Astrocyte (in vitro differentiated cells and primary cell): ENCODE measurements around the gene ZNF701. TPM values are rescaled to one million over a fixed set of nuclear protein-coding genes. Genes with fewer than 3 reads are reported as not detected.
"Not testable (repeated sequence)": the region's sequence is repeated elsewhere in the genome, so short reads cannot be mapped to it uniquely, and the experiment has no call there.

ENCODE experiments used
- DNase-seq: peaks from one replicate; pipeline ENCODE4 v3.0.0-alpha.2; 2010; ENCODE audit warnings: low read depth
- FAIRE-seq: peaks from 2 replicates; lab custom pipeline; 2011; peaks lifted over from hg19 to GRCh38; lab: Jason Lieb, UNC
- H2AFZ ChIP-seq: 2 replicates; pipeline ENCODE4 v1.6.0; 2012; ENCODE audit warnings: low read depth, low read length, inconsistent platforms
- H3K27ac ChIP-seq: 2 replicates; pipeline ENCODE4 v1.5.1; 2011; ENCODE audit warnings: low read depth, low read length, inconsistent platforms
- H3K27me3 ChIP-seq: 2 replicates; pipeline ENCODE4 v1.6.0; 2011; ENCODE audit warnings: low read length, inconsistent platforms; ENCODE audit not compliant: insufficient read depth
- H3K36me3 ChIP-seq: 2 replicates; pipeline ENCODE4 v1.5.1; 2011; ENCODE audit warnings: low read length, inconsistent platforms; ENCODE audit not compliant: insufficient read depth
- H3K4me1 ChIP-seq: 2 replicates; pipeline ENCODE4 v1.5.1; 2011; ENCODE audit warnings: low read length, inconsistent platforms; ENCODE audit not compliant: insufficient read depth
- H3K4me2 ChIP-seq: 2 replicates; pipeline ENCODE4 v1.6.0; 2012; ENCODE audit warnings: low read length, inconsistent platforms
- H3K4me3 ChIP-seq: 2 replicates; pipeline ENCODE4 v1.5.1; 2011; ENCODE audit warnings: low read depth, mild to moderate bottlenecking, low read length, inconsistent platforms; ENCODE audit not compliant: insufficient read depth
- H3K79me2 ChIP-seq: 2 replicates; pipeline ENCODE4 v1.6.0; 2012; ENCODE audit warnings: mild to moderate bottlenecking, low read length, inconsistent platforms; ENCODE audit not compliant: insufficient read depth
- H3K9ac ChIP-seq: 2 replicates; pipeline ENCODE4 v1.6.0; 2012; ENCODE audit warnings: mild to moderate bottlenecking, low read length, inconsistent platforms
- H3K9me3 ChIP-seq: 2 replicates; pipeline ENCODE4 v1.5.1; 2012; ENCODE audit warnings: low read depth, mild to moderate bottlenecking, low read length, inconsistent platforms; ENCODE audit not compliant: insufficient read depth
- H4K20me1 ChIP-seq: 2 replicates; pipeline ENCODE4 v1.6.0; 2012; ENCODE audit warnings: low read length, inconsistent platforms; ENCODE audit not compliant: insufficient read depth
- H3K27ac Mint-ChIP-seq: one replicate; pipeline ENCODE4 v1.8.0; 2021; ENCODE audit warnings: mild to moderate bottlenecking, mixed read lengths; ENCODE audit not compliant: unreplicated experiment
- H3K27me3 Mint-ChIP-seq: one replicate; pipeline ENCODE4 v1.8.0; 2021; ENCODE audit warnings: low read depth, mixed read lengths; ENCODE audit not compliant: unreplicated experiment
- H3K36me3 Mint-ChIP-seq: one replicate; pipeline ENCODE4 v1.8.0; 2021; ENCODE audit warnings: low read depth, mixed read lengths; ENCODE audit not compliant: unreplicated experiment
- H3K4me1 Mint-ChIP-seq: one replicate; pipeline ENCODE4 v1.8.0; 2021; ENCODE audit warnings: low read depth, mixed read lengths; ENCODE audit not compliant: unreplicated experiment
- H3K4me3 Mint-ChIP-seq: one replicate; pipeline ENCODE4 v1.8.0; 2021; ENCODE audit warnings: mild to moderate bottlenecking, moderate library complexity, mixed read lengths; ENCODE audit not compliant: unreplicated experiment
- H3K9me3 Mint-ChIP-seq: one replicate; pipeline ENCODE4 v1.8.0; 2021; ENCODE audit warnings: mild to moderate bottlenecking, mixed read lengths; ENCODE audit not compliant: unreplicated experiment
- EZH2 ChIP-seq: IDR thresholded peaks from 2 replicates; pipeline ENCODE4 v1.6.1; 2012; ENCODE audit warnings: mild to moderate bottlenecking, low read length, inconsistent platforms; ENCODE audit not compliant: insufficient read depth
- total RNA-seq: library from RNA; stranded (reverse); gene quantifications from 2 replicates; pipeline ENCODE4 v1.2.1, GENCODE V29; 2021
- TF ChIP-seq, protein P1 (sequence below): IDR thresholded peaks from 2 replicates; pipeline ENCODE4 v1.5.1; 2011; ENCODE audit warnings: low read depth, mild to moderate bottlenecking, inconsistent platforms, low read length, moderate library complexity; ENCODE audit not compliant: insufficient read depth

ZNF701 gene
- total RNA-seq, 1 donor from 2014 or later = 15.6 TPM

DNA sequence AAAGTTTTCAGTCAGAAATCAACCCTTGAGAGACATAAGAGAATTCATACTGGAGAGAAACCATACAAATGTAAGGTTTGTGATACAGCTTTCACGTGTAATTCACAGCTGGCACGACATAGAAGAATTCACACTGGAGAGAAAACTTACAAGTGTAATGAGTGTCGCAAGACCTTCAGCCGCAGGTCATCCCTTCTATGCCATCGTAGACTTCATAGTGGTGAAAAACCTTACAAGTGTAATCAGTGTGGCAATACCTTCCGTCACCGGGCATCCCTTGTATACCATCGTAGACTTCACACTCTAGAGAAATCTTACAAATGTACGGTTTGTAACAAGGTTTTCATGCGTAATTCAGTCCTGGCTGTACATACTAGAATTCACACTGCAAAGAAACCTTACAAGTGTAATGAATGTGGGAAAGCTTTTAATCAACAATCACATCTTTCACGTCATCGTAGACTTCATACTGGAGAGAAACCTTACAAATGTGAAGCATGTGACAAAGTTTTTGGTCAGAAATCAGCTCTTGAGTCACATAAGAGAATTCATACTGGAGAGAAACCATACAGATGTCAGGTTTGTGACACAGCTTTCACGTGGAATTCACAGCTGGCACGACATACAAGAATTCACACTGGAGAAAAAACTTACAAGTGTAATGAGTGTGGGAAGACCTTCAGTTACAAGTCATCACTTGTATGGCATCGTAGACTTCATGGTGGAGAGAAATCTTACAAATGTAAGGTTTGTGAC is 15.7 kb upstream of the ZNF701 start:
- no peaks in the 10 kb centered on the region for H3K27me3 Mint-ChIP-seq
- Histone ChIP-seq H3K27ac (no peak overlapping the region), H3K4me3 (no peak overlapping the region), H3K9ac (no peak overlapping the region), H3K36me3 (peaks cover 24% of the 10 kb centered on the region), H3K79me2 (no peaks in the 10 kb centered on the region), H3K4me1 (no peaks in the 10 kb centered on the region), H3K27me3 (no peaks in the 10 kb centered on the region), H2AFZ (no peak overlapping the region), H3K9me3 (peaks cover 51% of the 10 kb centered on the region), H4K20me1 (no peaks in the 10 kb centered on the region), H3K4me2 (no peak overlapping the region)
- DNase-seq (no peak), FAIRE-seq (no peak)
- no peak overlapping the region for H3K27ac Mint-ChIP-seq
- TF ChIP-seq, protein P1, sequence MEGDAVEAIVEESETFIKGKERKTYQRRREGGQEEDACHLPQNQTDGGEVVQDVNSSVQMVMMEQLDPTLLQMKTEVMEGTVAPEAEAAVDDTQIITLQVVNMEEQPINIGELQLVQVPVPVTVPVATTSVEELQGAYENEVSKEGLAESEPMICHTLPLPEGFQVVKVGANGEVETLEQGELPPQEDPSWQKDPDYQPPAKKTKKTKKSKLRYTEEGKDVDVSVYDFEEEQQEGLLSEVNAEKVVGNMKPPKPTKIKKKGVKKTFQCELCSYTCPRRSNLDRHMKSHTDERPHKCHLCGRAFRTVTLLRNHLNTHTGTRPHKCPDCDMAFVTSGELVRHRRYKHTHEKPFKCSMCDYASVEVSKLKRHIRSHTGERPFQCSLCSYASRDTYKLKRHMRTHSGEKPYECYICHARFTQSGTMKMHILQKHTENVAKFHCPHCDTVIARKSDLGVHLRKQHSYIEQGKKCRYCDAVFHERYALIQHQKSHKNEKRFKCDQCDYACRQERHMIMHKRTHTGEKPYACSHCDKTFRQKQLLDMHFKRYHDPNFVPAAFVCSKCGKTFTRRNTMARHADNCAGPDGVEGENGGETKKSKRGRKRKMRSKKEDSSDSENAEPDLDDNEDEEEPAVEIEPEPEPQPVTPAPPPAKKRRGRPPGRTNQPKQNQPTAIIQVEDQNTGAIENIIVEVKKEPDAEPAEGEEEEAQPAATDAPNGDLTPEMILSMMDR = no peak
- no peak for TF ChIP-seq EZH2
- H3K9me3 Mint-ChIP-seq = peaks cover 68% of the 10 kb centered on the region
- H3K4me1 Mint-ChIP-seq = no peaks in the 10 kb centered on the region
- peaks cover 83% of the 10 kb centered on the region for H3K36me3 Mint-ChIP-seq
- no peak overlapping the region for H3K4me3 Mint-ChIP-seq

DNA sequence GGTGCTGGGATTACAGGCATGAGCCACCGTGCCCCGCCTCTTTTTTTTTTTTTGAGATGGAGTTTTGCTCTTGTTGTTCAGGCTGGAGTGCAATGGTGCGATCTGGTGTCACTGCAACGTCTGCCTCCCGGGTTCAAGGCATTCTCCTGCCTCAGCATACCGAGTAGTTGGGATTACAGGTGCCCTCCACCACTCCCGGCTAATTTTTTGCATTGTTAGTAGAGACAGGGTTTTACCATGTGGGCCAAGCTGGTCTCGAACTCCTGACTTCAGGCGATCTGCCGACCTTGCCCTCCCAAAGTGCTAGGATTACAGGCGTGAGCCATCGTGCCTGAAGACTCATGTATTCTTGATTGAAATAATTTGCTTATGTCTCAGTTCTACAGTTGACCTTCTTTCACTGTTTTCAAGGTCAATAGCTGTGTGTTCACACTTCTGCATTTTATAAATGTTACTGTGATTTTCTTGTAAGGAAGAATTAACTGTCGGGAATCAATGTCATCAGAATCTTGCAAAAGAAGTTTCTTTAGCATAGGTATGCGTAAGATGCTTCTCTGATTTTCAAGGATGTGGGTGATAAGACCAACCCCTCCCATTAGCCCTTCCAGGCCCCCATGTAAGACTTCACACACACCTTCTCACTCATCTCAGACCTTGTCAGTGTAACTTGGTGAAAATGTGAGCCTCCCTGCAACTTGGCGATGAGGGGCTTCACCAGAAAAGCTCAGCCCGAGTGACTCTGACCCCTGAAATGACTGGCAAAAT is 12.7 kb upstream of the ZNF701 start:
- Mint-ChIP-seq H3K4me3 (no peak overlapping the region), H3K27ac (no peak overlapping the region), H3K4me1 (no peaks in the 10 kb centered on the region), H3K9me3 (peaks cover 67% of the 10 kb centered on the region), H3K36me3 (peaks cover 81% of the 10 kb centered on the region), H3K27me3 (no peaks in the 10 kb centered on the region)
- H3K4me1 ChIP-seq = no peaks in the 10 kb centered on the region
- H3K9me3 ChIP-seq = peaks cover 46% of the 10 kb centered on the region
- peaks cover 3% of the 10 kb centered on the region for H3K79me2 ChIP-seq
- no peaks in the 10 kb centered on the region for H4K20me1 ChIP-seq
- H3K27ac ChIP-seq = no peak overlapping the region
- no peak for TF ChIP-seq EZH2
- TF ChIP-seq, protein P1 = no peak
- FAIRE-seq (no peak), DNase-seq (no peak)
- H3K9ac ChIP-seq = no peak overlapping the region
- no peaks in the 10 kb centered on the region for H3K27me3 ChIP-seq
- no peak overlapping the region for H3K4me2 ChIP-seq
- no peak overlapping the region for H3K4me3 ChIP-seq
- peaks cover 24% of the 10 kb centered on the region for H3K36me3 ChIP-seq
- no peak overlapping the region for H2AFZ ChIP-seq

DNA sequence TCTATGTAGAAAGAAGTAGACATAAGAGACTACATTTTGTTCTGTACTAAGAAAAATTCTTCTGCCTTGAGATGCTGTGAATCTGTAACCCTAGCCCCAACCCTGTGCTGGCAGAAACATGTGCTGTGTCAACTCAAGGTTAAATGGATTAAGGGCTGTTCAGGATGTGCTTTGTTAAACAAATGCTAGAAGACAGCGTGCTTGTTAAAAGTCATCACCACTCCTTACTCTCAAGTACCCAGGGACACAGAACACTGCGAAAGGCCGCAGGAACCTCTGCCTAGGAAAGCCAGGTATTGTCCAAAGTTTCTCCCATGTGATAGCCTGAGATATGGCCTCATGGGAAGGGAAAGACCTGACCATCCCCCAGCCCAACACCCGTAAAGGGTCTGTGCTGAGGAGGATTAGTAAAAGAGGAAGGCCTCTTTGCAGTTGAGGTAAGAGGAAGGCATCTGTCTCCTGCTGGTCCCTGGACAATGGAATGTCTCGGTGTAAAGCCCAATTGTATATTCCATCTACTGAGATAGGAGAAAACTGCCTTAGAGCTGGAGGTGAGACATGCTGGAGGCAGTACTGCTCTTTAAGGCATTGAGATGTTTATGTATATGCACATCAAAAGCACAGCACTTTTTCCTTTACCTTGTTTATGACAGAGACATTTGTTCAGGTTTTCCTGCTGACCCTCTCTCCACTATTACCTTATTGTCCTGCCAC is 11.2 kb upstream of the ZNF701 start:
- not testable (repeated sequence) for H3K27ac Mint-ChIP-seq, H3K4me3 ChIP-seq, H2AFZ ChIP-seq, H3K4me2 ChIP-seq, H3K79me2 ChIP-seq, H3K27ac ChIP-seq, H3K27me3 Mint-ChIP-seq, H4K20me1 ChIP-seq, H3K4me1 ChIP-seq, H3K4me1 Mint-ChIP-seq, H3K27me3 ChIP-seq, FAIRE-seq, H3K9ac ChIP-seq, DNase-seq, H3K4me3 Mint-ChIP-seq
- Mint-ChIP-seq H3K9me3 (peaks cover 59% of the 10 kb centered on the region), H3K36me3 (peaks cover 78% of the 10 kb centered on the region)
- peaks cover 38% of the 10 kb centered on the region for H3K9me3 ChIP-seq
- H3K36me3 ChIP-seq = peaks cover 14% of the 10 kb centered on the region

DNA sequence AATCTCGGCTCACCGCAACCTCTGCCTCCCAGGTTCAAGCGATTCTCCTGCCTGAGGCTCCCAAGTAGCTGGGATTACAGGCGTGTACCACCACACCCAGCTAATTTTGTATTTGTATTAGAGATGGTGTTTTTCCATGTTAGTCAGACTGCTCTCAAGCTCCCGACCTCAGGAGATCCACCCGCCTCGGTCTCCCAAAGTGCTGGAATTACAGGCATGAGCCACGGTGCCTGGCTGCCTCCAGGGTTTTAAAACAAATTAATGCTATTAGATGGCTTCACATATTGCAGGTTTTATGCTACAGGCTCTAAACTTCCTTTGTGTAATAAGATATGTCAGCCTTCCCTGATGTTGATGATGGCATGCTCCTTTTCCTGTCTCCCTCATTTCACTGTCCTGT is 8.5 kb upstream of the ZNF701 start:
- H3K36me3 ChIP-seq, H2AFZ ChIP-seq, H3K79me2 ChIP-seq, H3K4me1 Mint-ChIP-seq, H3K27ac Mint-ChIP-seq, FAIRE-seq, H4K20me1 ChIP-seq, DNase-seq, H3K4me2 ChIP-seq, H3K27me3 Mint-ChIP-seq, H3K27me3 ChIP-seq, H3K27ac ChIP-seq, H3K9ac ChIP-seq, H3K4me1 ChIP-seq, H3K4me3 Mint-ChIP-seq, H3K4me3 ChIP-seq: not testable (repeated sequence)
- peaks cover 51% of the 10 kb centered on the region for H3K9me3 Mint-ChIP-seq
- peaks cover 17% of the 10 kb centered on the region for H3K9me3 ChIP-seq
- H3K36me3 Mint-ChIP-seq = peaks cover 69% of the 10 kb centered on the region
